Measurements from ENCODE around the gene RAPGEF1. TPM values are rescaled to one million over a fixed set of nuclear protein-coding genes. Genes with fewer than 3 reads are reported as not detected.

RAPGEF1 gene
- total and polyA plus RNA-seq, 12 donors = 14.5 to 136 (median 49.1) TPM

- DNase-seq = no peak
- 49 to 67% (median 60%) methylated on average over 5 of the region's 5 CpGs for WGBS, 4 donors
Measured at GRCh38 chr9:131748411-131748955, 8.6 kb upstream of the RAPGEF1 start.

GRCh38 chr9:131747352-131747751 is 7.5 kb upstream of the RAPGEF1 start:
- H3K36me3 ChIP-seq (replicated peaks in 1 of 2) = no peaks in the 10 kb centered on the region
- intact Hi-C loops (cut with DNase I) = loop anchor here in 1 of 2 donors (5.0 to 10.0 kb wide), 2 partner anchors 243 to 395 kb away; partner anchors contain the start of gene POMT1
- H3K27ac ChIP-seq = no peak overlapping the region
- H3K4me3 ChIP-seq = no peak overlapping the region
- H3K4me1 ChIP-seq (replicated peaks in 1 of 2) = no peaks in the 10 kb centered on the region
- peak in 4 of 7 donors; percentile 41 to 74 (median 52) for DNase-seq
- no peaks in the 10 kb centered on the region for H3K9me3 ChIP-seq (replicated peaks in 1 of 3)
- no peaks in the 10 kb centered on the region for H3K27me3 ChIP-seq
- WGBS, 4 donors = 23 to 30% (median 26%) methylated on average over 5 of the region's 5 CpGs
- TF ChIP-seq CTCF (IDR thresholded peaks at IDR 0.05) (peak; percentile 35 to 70 (median 60)), POLR2A (IDR thresholded peaks at IDR 0.05) (no peak)

More at GRCh38 chr9:131748411-131748955, 8.6 kb upstream of the RAPGEF1 start:
- TF ChIP-seq CTCF (IDR thresholded peaks at IDR 0.05) = no peak
- TF ChIP-seq POLR2A (IDR thresholded peaks at IDR 0.05) = no peak
- Histone ChIP-seq H3K4me3 (no peak overlapping the region), H3K36me3 (replicated peaks in 1 of 2) (no peaks in the 10 kb centered on the region), H3K4me1 (replicated peaks in 1 of 2) (no peaks in the 10 kb centered on the region), H3K27me3 (no peaks in the 10 kb centered on the region), H3K9me3 (replicated peaks in 1 of 3) (no peaks in the 10 kb centered on the region), H3K27ac (no peak overlapping the region)
- intact Hi-C loops (cut with DNase I) = loop anchor here in 1 of 2 donors (5.0 to 10.0 kb wide), 2 partner anchors 244 to 396 kb away; partner anchors contain the start of gene POMT1

- Histone ChIP-seq H3K27me3 (no peaks in the 10 kb centered on the region), H3K27ac (no peak overlapping the region), H3K4me1 (replicated peaks in 1 of 2) (no peaks in the 10 kb centered on the region), H3K4me3 (no peak overlapping the region), H3K9me3 (replicated peaks in 1 of 3) (no peaks in the 10 kb centered on the region), H3K36me3 (replicated peaks in 1 of 2) (no peaks in the 10 kb centered on the region)
- TF ChIP-seq POLR2A (IDR thresholded peaks at IDR 0.05) = no peak
- TF ChIP-seq CTCF (IDR thresholded peaks at IDR 0.05) = no peak
- intact Hi-C loops (cut with DNase I) = loop anchor here in 1 of 2 donors (5.0 to 10.0 kb wide), 2 partner anchors 241 to 393 kb away; partner anchors contain the start of gene POMT1
- WGBS, 4 donors = 90 to 98% (median 94%) methylated on average over 2 of the region's 2 CpGs
- DNase-seq = no peak
Measured at GRCh38 chr9:131745610-131746009, 5.7 kb upstream of the RAPGEF1 start.

GRCh38 chr9:131744720-131745201 is 4.9 kb upstream of the RAPGEF1 start:
- WGBS, 4 donors = 75 to 91% (median 84%) methylated on average over 8 of the region's 8 CpGs
- Histone ChIP-seq H3K27ac (no peak overlapping the region), H3K4me3 (no peak overlapping the region), H3K9me3 (replicated peaks in 1 of 3) (no peaks in the 10 kb centered on the region), H3K4me1 (replicated peaks in 1 of 2) (peaks cover 0 to 3% of the 10 kb centered on the region in 2 donors), H3K27me3 (no peaks in the 10 kb centered on the region), H3K36me3 (replicated peaks in 1 of 2) (no peaks in the 10 kb centered on the region)
- TF ChIP-seq CTCF (IDR thresholded peaks at IDR 0.05) = no peak
- TF ChIP-seq POLR2A (IDR thresholded peaks at IDR 0.05) = no peak
- intact Hi-C loops (cut with DNase I) = loop anchor here in 1 of 2 donors (5.0 to 10.0 kb wide), 2 partner anchors 240 to 392 kb away; partner anchors contain the start of gene POMT1
- DNase-seq = no peak
